ENCODE results near the gene PEX5L. TPM values are rescaled to one million over a fixed set of nuclear protein-coding genes. Genes with fewer than 3 reads are reported as not detected.
"Not testable (repeated sequence)": the region's sequence is repeated elsewhere in the genome, so short reads cannot be mapped to it uniquely, and the experiment has no call there.

The PEX5L gene
- total RNA-seq, 4 donors from 2014 or later = not detected

DNA sequence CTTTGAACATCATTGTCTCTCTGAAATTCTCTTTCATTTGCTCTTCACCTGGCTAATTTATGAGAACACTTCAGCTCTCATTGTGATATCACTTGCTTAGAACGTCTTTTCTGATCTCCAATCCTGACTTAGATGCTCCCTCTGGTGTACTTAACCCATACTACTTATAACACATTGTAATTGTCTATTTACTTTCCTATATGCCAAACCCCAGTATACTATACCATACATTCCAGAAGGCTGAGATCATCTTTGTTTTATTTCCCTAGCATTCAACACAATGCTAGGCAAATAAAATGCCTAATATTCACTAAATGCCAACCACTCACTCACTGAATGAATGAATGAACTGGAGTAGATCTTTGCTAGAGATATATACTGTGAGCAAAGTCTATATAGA lies 27.0 kb upstream of the PEX5L start:
- no peak overlapping the region for H3K27ac ChIP-seq
- H3K27me3 ChIP-seq = no peaks in the 10 kb centered on the region
- WGBS, 2 donors = 16 to 45% methylated on average over 1 of the region's 1 CpG
- intact Hi-C loops (cut with DNase I) = no loop called here
- H3K4me1 ChIP-seq = no peaks in the 10 kb centered on the region
- no peaks in the 10 kb centered on the region for H3K36me3 ChIP-seq
- H3K9me3 ChIP-seq = no peaks in the 10 kb centered on the region
- no peak overlapping the region for H3K4me3 ChIP-seq
- TF ChIP-seq, protein P1, sequence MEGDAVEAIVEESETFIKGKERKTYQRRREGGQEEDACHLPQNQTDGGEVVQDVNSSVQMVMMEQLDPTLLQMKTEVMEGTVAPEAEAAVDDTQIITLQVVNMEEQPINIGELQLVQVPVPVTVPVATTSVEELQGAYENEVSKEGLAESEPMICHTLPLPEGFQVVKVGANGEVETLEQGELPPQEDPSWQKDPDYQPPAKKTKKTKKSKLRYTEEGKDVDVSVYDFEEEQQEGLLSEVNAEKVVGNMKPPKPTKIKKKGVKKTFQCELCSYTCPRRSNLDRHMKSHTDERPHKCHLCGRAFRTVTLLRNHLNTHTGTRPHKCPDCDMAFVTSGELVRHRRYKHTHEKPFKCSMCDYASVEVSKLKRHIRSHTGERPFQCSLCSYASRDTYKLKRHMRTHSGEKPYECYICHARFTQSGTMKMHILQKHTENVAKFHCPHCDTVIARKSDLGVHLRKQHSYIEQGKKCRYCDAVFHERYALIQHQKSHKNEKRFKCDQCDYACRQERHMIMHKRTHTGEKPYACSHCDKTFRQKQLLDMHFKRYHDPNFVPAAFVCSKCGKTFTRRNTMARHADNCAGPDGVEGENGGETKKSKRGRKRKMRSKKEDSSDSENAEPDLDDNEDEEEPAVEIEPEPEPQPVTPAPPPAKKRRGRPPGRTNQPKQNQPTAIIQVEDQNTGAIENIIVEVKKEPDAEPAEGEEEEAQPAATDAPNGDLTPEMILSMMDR (IDR thresholded peaks at IDR 0.05) = no peak
- no peak for TF ChIP-seq POLR2A (IDR thresholded peaks at IDR 0.05)
- DNase-seq = no peak

DNA sequence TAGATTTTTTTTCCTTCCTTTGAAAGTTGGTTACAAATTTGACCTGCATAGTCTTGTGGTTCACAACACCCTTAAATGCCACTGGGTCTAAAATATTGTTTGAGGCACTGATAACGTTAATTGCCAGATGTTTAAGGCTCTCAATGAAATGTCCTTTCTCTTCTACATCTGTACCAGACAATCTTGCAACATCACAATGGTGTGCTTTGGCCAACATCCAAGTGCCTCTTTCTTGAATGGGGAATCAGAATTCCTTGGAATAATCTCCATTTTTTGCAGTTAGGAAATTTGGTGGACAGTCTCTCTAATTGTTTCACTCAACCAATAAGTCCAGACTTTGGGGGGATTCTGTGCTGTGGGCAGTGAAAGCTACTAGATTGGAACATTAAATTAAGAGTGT lies 26.0 kb upstream of the PEX5L start:
- Histone ChIP-seq H3K4me3 (no peak overlapping the region), H3K27ac (no peak overlapping the region), H3K36me3 (no peaks in the 10 kb centered on the region), H3K9me3 (no peaks in the 10 kb centered on the region), H3K4me1 (no peaks in the 10 kb centered on the region), H3K27me3 (no peaks in the 10 kb centered on the region)
- 52 to 53% methylated on average over 1 of the region's 1 CpG for WGBS, 2 donors
- TF ChIP-seq, protein P1 (IDR thresholded peaks at IDR 0.05) = no peak
- no peak for TF ChIP-seq POLR2A (IDR thresholded peaks at IDR 0.05)
- intact Hi-C loops (cut with DNase I) = no loop called here
- DNase-seq = no peak

DNA sequence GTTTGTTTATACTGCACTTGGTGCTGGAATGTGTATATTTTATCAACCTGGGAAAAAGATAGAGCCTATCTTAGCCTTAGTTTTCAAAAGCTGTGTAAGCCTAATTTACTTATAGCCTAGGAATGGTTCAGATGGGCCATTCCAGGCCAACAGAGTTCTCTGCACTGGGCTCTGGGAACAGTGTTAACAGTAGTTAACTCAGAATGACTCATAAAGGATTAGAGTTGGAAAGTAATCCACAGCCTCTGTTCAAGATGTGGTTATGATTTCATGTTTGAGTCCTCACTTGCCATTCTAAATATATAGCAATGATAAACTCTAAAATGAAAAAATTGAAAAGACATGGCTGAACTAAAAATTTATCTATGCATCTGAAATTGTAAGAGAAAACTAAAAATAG lies 22.6 kb upstream of the PEX5L start:
- intact Hi-C loops (cut with DNase I) = no loop called here
- DNase-seq = no peak
- Histone ChIP-seq H3K36me3 (no peaks in the 10 kb centered on the region), H3K4me1 (no peaks in the 10 kb centered on the region), H3K27ac (no peak overlapping the region), H3K9me3 (no peaks in the 10 kb centered on the region), H3K27me3 (no peaks in the 10 kb centered on the region), H3K4me3 (no peak overlapping the region)
- TF ChIP-seq POLR2A (IDR thresholded peaks at IDR 0.05) = no peak
- TF ChIP-seq, protein P1 (IDR thresholded peaks at IDR 0.05) = no peak

DNA sequence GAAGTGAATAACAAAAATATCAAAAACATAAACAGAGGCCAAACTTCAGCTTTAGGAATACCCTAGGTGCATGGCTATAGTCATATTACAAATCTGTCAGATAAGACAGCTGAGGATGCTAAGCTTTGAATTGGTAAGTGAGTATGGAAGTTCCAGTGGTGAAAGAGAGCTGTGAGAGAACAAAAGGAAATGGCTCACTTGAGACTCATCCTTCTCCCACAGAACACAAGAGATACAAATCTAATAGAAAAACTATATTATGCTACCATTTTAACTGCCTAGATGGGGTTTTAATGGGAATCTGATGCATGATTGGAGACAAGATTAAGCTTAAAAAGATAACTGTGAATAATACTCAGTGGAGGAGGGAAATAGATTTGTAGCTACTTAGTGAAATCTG lies 21.5 kb upstream of the PEX5L start:
- no peaks in the 10 kb centered on the region for H3K27me3 ChIP-seq
- DNase-seq = no peak
- no peak overlapping the region for H3K4me3 ChIP-seq
- no peak for TF ChIP-seq POLR2A (IDR thresholded peaks at IDR 0.05)
- TF ChIP-seq, protein P1 (IDR thresholded peaks at IDR 0.05) = no peak
- H3K36me3 ChIP-seq = no peaks in the 10 kb centered on the region
- no peaks in the 10 kb centered on the region for H3K9me3 ChIP-seq
- no peak overlapping the region for H3K27ac ChIP-seq
- H3K4me1 ChIP-seq = no peaks in the 10 kb centered on the region
- intact Hi-C loops (cut with DNase I) = no loop called here

DNA sequence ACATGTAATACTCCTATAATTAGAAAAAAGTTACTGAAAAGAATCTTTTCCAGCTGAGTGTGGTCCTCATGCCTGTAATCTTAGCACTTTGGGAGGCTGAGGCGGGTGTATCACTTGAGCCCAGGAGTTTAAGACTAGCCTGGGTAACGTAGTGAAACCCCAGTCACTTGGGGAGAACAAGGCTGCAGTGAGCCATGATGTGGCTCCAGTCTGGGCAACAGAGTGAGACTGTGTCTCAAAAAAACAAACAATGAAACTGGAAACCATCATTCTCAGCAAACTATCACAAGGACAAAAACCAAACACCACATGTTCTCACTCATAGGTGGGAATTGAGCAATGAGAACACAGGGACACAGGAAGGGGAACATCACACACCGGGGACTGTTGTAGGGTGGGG lies 18.9 kb upstream of the PEX5L start:
- H3K36me3 ChIP-seq; H3K4me3 ChIP-seq; H3K27me3 ChIP-seq; H3K4me1 ChIP-seq; DNase-seq; H3K9me3 ChIP-seq; H3K27ac ChIP-seq; intact Hi-C loops (cut with DNase I): not testable (repeated sequence)
- 44 to 66% methylated on average over 3 of the region's 3 CpGs for WGBS, 2 donors

DNA sequence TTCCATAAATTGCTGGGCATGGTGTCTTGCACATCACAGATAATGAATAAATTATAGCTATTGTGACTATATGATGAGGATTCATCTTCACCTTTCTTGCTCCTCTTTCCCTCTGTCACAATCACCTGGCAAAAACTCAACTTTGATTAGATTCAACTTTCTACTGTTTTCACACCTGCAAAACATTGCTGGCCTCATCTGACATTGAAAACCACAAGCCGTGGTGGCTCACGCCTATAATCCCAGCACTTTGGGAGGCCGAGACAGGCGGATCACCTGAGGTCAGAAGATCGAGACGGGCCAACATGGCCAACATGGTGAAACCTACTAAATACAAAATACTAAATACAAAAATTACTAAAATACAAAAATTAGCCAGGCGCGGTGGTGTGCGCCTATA lies 12.7 kb upstream of the PEX5L start:
- DNase-seq = no peak
- Histone ChIP-seq H3K4me3 (no peak overlapping the region), H3K27me3 (no peaks in the 10 kb centered on the region), H3K27ac (no peak overlapping the region), H3K4me1 (no peaks in the 10 kb centered on the region), H3K9me3 (no peaks in the 10 kb centered on the region), H3K36me3 (no peaks in the 10 kb centered on the region)
- TF ChIP-seq POLR2A (IDR thresholded peaks at IDR 0.05) = no peak
- TF ChIP-seq, protein P1 (IDR thresholded peaks at IDR 0.05) = no peak
- intact Hi-C loops (cut with DNase I) = no loop called here
- 87 to 89% methylated on average over 9 of the region's 9 CpGs for WGBS, 2 donors

All from esophagus squamous epithelium (tissue), 5 donors.